CD8-positive, alpha-beta memory T cell (primary cell): Measurements from ENCODE around the gene RHOA. TPM values are rescaled to one million over a fixed set of nuclear protein-coding genes. Genes with fewer than 3 reads are reported as not detected.
"Not testable (repeated sequence)": the region's sequence is repeated elsewhere in the genome, so short reads cannot be mapped to it uniquely, and the experiment has no call there.

Source experiments
- CTCF ChIA-PET: fragments of 350-600 bp; sonication (Branson Sonifier 250); formaldehyde crosslinking; loops from one replicate; lab custom pipeline; 2021; ENCODE audit warnings: antibody characterized with exemption; lab: Charles Lee
- POLR2A ChIA-PET: fragments of 350-600 bp; sonication (Branson Sonifier 250); formaldehyde crosslinking; loops from one replicate; lab custom pipeline; 2021; ENCODE audit warnings: antibody characterized with exemption; lab: Charles Lee
- DNase-seq, 5 donors: peaks; one replicate each; pipeline versions ENCODE4 v3.0.0 to v3.0.0-alpha.2; 2020 to 2022; ENCODE audit warnings: mixed read lengths in 1 of 5
- H3K27ac ChIP-seq: one replicate; pipeline ENCODE4 v1.7.0; 2013; ENCODE audit warnings: low read depth, mild to moderate bottlenecking, low read length, moderate library complexity
- H3K27me3 ChIP-seq: 2 replicates; pipeline ENCODE4 v1.7.0; 2013; ENCODE audit warnings: low read length, mild to moderate bottlenecking; ENCODE audit not compliant: insufficient read depth, poor library complexity, severe bottlenecking
- H3K36me3 ChIP-seq: 2 replicates; pipeline ENCODE4 v1.7.0; 2013; ENCODE audit warnings: mild to moderate bottlenecking, low read length, moderate library complexity; ENCODE audit not compliant: insufficient read depth
- H3K4me1 ChIP-seq: 2 replicates; pipeline ENCODE4 v1.7.0; 2013; ENCODE audit warnings: mild to moderate bottlenecking, low read length, moderate library complexity; ENCODE audit not compliant: insufficient read depth
- H3K4me3 ChIP-seq: 2 replicates; pipeline ENCODE4 v1.7.0; 2013; ENCODE audit warnings: mild to moderate bottlenecking, low read length
- H3K9me3 ChIP-seq: 2 replicates; pipeline ENCODE4 v1.7.0; 2013; ENCODE audit warnings: mild to moderate bottlenecking, low read length
- H3K27ac Mint-ChIP-seq, 8 donors: one replicate each; pipeline ENCODE4 v1.8.0; 2020 to 2021; ENCODE audit warnings: mixed read lengths in 8 of 8, mild to moderate bottlenecking in 6 of 8, inconsistent platforms in 3 of 8, moderate library complexity in 3 of 8
- H3K27me3 Mint-ChIP-seq, 2 donors: one replicate each; pipeline ENCODE4 v1.8.0; 2020 to 2021; ENCODE audit warnings: mixed read lengths in 2 of 2, mild to moderate bottlenecking in 1 of 2, moderate library complexity in 1 of 2
- H3K36me3 Mint-ChIP-seq, 3 donors: one replicate each; pipeline ENCODE4 v1.8.0; 2020 to 2021; ENCODE audit warnings: mixed read lengths in 3 of 3, inconsistent platforms in 1 of 3, mild to moderate bottlenecking in 1 of 3
- H3K4me1 Mint-ChIP-seq, 3 donors: one replicate each; pipeline ENCODE4 v1.8.0; 2020 to 2021; ENCODE audit warnings: mixed read lengths in 3 of 3, inconsistent platforms in 1 of 3, mild to moderate bottlenecking in 1 of 3
- H3K4me3 Mint-ChIP-seq, 7 donors: one replicate each; pipeline ENCODE4 v1.8.0; 2020 to 2021; ENCODE audit warnings: mixed read lengths in 7 of 7, mild to moderate bottlenecking in 6 of 7, moderate library complexity in 4 of 7, inconsistent platforms in 2 of 7
- H3K9me3 Mint-ChIP-seq, 5 donors: one replicate each; pipeline ENCODE4 v1.8.0; 2020 to 2022; ENCODE audit warnings: mixed read lengths in 5 of 5, mild to moderate bottlenecking in 3 of 5, moderate library complexity in 2 of 5, inconsistent platforms in 1 of 5
- polyA plus RNA-seq: library from polyadenylated mRNA; unstranded; fragments of 300-500 nt; fragmentation: Illumina TruSeq; gene quantifications from one replicate; pipeline ENCODE4 v1.2.3, GENCODE V29; 2021
- total RNA-seq, 2 experiments: library from RNA; stranded (reverse); gene quantifications; one replicate each; pipeline ENCODE4 v1.2.3, GENCODE V29; 2021

The RHOA gene
- total and polyA plus RNA-seq, 3 experiments from 2014 or later, result 478 to 678 (median 506) TPM

DNA sequence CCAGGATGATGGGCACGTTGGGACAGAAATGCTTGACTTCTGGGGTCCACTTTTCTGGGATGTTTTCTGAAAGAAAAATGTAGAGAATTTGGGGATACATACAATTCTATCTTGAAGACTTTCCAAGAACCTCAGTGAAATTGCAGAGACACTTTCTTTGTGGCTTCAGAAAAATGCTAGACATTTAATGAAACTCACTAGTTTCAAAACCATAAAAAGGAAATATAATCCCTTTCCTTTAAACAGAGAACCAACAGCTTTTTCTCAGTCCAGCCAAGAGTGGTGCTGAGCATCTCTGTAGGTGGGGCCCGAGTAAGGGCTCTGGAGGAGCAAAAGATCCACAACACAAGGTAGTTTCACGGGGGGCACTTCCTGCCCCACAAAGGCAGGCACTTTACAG lies 49.2 kb downstream of the RHOA start:
- H3K27me3 Mint-ChIP-seq, result no peaks in the 10 kb centered on the region
- H3K4me1 Mint-ChIP-seq, result peaks cover 5 to 18% (median 5%) of the 10 kb centered on the region in 3 donors
- no peak overlapping the region for H3K4me3 ChIP-seq
- peaks cover 11% of the 10 kb centered on the region for H3K4me1 ChIP-seq
- POLR2A ChIA-PET, result interaction anchor here (0.6 kb wide), 1 partner anchor 41 kb away, joined by 4 read pairs; no protein-coding TSS in a partner anchor
- no peak for DNase-seq
- H3K9me3 Mint-ChIP-seq, result no peaks in the 10 kb centered on the region
- peak overlapping the region in 5 of 8 donors; percentile 51 to 80 (median 71) for H3K27ac Mint-ChIP-seq
- CTCF ChIA-PET, result interaction anchor here (1.0 kb wide), 1 partner anchor 9 kb away, joined by 3 read pairs; no protein-coding TSS in a partner anchor
- H3K36me3 Mint-ChIP-seq, result peaks cover 0 to 78% (median 4%) of the 10 kb centered on the region in 3 donors
- no peaks in the 10 kb centered on the region for H3K9me3 ChIP-seq
- peaks cover 37% of the 10 kb centered on the region for H3K36me3 ChIP-seq
- no peaks in the 10 kb centered on the region for H3K27me3 ChIP-seq
- H3K4me3 Mint-ChIP-seq, result peak overlapping the region in 1 of 7 donors; percentile 34
- H3K27ac ChIP-seq, result no peak overlapping the region

DNA sequence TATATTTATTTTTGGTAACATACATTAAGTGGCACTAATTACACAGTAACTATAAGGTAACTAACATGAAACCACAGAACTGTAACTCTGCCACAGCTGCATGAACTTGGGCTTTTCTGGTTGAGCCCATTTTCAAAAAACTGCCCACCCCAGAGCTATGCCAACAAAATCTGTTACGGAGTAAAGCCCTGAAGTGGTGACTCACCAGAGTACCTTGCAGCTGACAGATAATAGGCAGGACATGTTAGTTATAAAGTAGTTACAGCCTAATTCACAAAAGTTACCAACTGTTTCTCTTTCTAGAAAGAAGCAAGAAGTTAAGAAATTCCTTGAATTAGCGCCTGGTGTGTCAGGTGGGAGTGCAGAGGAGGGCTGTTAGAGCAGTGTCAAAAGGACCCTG lies 52.2 kb downstream of the RHOA start:
- Mint-ChIP-seq H3K9me3 (no peaks in the 10 kb centered on the region), H3K4me3 (peak overlapping the region in 5 of 7 donors; percentile 48 to 99 (median 93)), H3K27me3 (no peaks in the 10 kb centered on the region), H3K36me3 (peaks cover 4 to 66% (median 5%) of the 10 kb centered on the region in 3 donors), H3K4me1 (peaks cover 15 to 33% (median 19%) of the 10 kb centered on the region in 3 donors), H3K27ac (peak overlapping the region in 6 of 8 donors; percentile 59 to 97 (median 82))
- H3K27me3 ChIP-seq, result no peaks in the 10 kb centered on the region
- CTCF ChIA-PET, result interaction anchor here (0.9 to 3.5 kb wide), 4 partner anchors 20 to 189 kb away, joined by 3 to 21 read pairs (median 6); partner anchors contain the start of genes KLHDC8B and USP4
- H3K36me3 ChIP-seq, result peaks cover 25% of the 10 kb centered on the region
- no peak overlapping the region for H3K27ac ChIP-seq
- no peak for DNase-seq
- H3K9me3 ChIP-seq, result no peaks in the 10 kb centered on the region
- peaks cover 17% of the 10 kb centered on the region for H3K4me1 ChIP-seq
- POLR2A ChIA-PET, result interaction anchor here (2.2 kb wide), 1 partner anchor 19 kb away, joined by 9 read pairs; the partner anchor contains the start of gene USP4
- H3K4me3 ChIP-seq, result no peak overlapping the region

DNA sequence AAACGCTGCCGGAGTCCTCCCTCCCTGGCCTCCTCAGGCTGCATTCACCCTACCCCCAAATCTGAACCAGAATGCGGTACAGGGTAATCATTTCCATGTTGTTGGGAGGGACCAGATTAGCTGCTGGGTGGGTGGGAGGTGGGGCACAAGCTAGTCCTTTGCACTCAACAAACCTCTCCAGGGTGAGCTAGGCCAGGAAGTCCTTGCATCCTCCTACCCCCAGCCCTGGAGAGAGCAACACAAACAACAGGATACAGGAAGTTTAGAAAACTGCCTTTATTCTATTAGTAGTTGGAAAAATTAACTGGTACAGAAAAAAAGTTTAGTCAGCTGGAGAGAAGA lies 52.9 kb downstream of the RHOA start:
- peaks cover 17 to 33% (median 19%) of the 10 kb centered on the region in 3 donors for H3K4me1 Mint-ChIP-seq
- ChIA-PET CTCF (interaction anchor here (1.2 to 3.5 kb wide), 2 partner anchors 19 to 50 kb away, joined by 4 to 21 read pairs; partner anchors contain the start of gene USP4), POLR2A (interaction anchor here (0.6 to 2.2 kb wide), 3 partner anchors 19 to 88 kb away, joined by 5 to 9 read pairs (median 5); partner anchors contain the start of genes RHOA, TCTA and USP4)
- Histone ChIP-seq H3K4me3 (peak overlapping the region; percentile 87), H3K27ac (peak overlapping the region; percentile 59), H3K36me3 (peaks cover 25% of the 10 kb centered on the region), H3K4me1 (peaks cover 17% of the 10 kb centered on the region), H3K27me3 (no peaks in the 10 kb centered on the region), H3K9me3 (no peaks in the 10 kb centered on the region)
- no peak for DNase-seq
- H3K27ac Mint-ChIP-seq, result peak overlapping the region; percentile 85 to 97 (median 90)
- peaks cover 4 to 63% (median 5%) of the 10 kb centered on the region in 3 donors for H3K36me3 Mint-ChIP-seq
- H3K9me3 Mint-ChIP-seq, result no peaks in the 10 kb centered on the region
- H3K27me3 Mint-ChIP-seq, result no peaks in the 10 kb centered on the region
- peak overlapping the region; percentile 89 to 99 (median 93) for H3K4me3 Mint-ChIP-seq

DNA sequence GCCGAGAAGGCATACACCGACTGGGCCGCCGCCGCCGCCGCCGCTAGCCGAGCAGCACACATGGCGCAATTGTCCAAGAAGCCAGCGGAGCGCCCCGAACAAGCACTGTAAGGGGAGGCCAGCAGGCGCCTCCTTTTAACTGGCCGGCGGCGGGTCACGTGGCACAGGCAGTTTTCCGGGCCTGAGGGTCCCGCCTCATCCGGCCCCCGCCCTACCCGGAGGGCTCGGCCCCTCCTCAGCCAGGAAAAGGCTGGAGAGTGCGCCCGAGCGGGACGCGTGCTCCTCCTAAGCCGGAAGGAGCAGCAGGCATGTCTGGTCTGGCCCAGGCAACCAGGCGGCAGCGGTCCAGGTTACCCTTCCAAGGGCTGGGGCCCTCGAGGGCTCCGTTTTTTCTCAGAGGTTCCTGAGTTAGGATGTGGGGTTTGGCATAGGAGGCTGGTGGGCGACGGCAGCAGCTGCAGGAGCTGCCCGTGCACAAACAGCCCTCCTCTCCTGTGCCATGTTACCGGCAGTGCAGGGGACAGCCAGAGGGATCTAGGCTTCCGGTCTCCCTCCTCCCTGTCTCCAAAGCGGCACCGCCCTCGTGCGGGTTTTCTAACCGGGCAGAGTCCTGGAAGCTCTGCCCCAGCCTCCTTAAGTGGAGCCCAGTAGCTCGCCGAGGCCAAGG lies 53.4 kb downstream of the RHOA start, which contains the start of gene GPX1:
GPX1 (minus strand) TSS at position 137 of the 667 bp plus-strand sequence; CDS start at position 62, 75 bp downstream.
- ChIA-PET POLR2A (interaction anchor here (0.6 to 2.2 kb wide), 7 partner anchors 18 to 89 kb away, joined by 3 to 19 read pairs (median 5); partner anchors contain the start of genes NICN1, RHOA, TCTA and USP4), CTCF (interaction anchor here (1.2 to 3.5 kb wide), 2 partner anchors 18 to 50 kb away, joined by 4 to 21 read pairs; partner anchors contain the start of gene USP4)
- no peaks in the 10 kb centered on the region for H3K27me3 ChIP-seq
- peaks cover 17% of the 10 kb centered on the region for H3K4me1 ChIP-seq
- H3K27ac ChIP-seq, result peak within 1 kb of the TSS; percentile 59
- H3K36me3 ChIP-seq, result peaks cover 25% of the 10 kb centered on the region
- H3K36me3 Mint-ChIP-seq, result peaks cover 4 to 58% (median 5%) of the 10 kb centered on the region in 3 donors
- H3K4me3 Mint-ChIP-seq, result peak within 1 kb of the TSS; percentile 89 to 99 (median 93)
- peaks cover 17 to 33% (median 19%) of the 10 kb centered on the region in 3 donors for H3K4me1 Mint-ChIP-seq
- H3K27ac Mint-ChIP-seq, result peak within 1 kb of the TSS; percentile 91 to 99 (median 94)
- H3K9me3 ChIP-seq, result no peaks in the 10 kb centered on the region
- H3K27me3 Mint-ChIP-seq, result no peaks in the 10 kb centered on the region
- peak; percentile 68 to 84 (median 75) for DNase-seq
- H3K4me3 ChIP-seq, result peak within 1 kb of the TSS; percentile 87
- H3K9me3 Mint-ChIP-seq, result no peaks in the 10 kb centered on the region

DNA sequence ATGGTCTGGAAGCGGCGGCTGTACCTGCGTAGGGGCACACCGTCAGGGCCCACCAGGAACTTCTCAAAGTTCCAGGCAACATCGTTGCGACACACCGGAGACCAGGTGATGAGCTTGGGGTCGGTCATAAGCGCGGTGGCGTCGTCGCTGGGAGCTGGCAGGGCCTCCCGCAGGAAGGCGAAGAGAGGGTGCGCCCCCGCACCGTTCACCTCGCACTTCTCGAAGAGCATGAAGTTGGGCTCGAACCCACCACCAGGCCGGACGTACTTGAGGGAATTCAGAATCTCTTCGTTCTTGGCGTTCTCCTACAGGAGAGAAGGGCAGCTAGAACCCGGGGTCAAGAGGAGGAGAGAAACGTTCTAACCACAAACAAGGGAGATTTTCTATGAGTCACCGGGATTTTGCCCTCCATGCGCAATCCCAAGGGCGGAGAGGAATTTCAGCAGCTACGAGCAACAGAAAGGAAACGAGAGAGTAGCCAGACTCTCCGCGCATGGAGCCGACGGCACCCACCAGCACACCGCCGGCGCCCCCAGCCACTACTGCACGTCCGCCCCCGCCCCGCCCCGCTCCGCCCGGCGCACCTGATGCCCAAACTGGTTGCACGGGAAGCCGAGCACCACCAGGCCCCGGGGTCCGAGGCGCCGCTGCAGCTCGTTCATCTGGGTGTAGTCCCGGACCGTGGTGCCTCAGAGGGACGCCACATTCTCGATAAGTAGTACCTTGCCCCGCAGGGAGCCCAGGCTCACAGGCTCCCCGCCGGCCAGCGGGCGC lies 54.1 kb downstream of the RHOA start:
- POLR2A ChIA-PET, result interaction anchor here (0.7 to 1.6 kb wide), 6 partner anchors 18 to 71 kb away, joined by 3 to 19 read pairs (median 4); partner anchors contain the start of genes NICN1, RHOA, TCTA and USP4
- Histone ChIP-seq H3K36me3 (peaks cover 20% of the 10 kb centered on the region), H3K4me3 (peak overlapping the region; percentile 87), H3K27ac (peak overlapping the region; percentile 59), H3K4me1 (peaks cover 17% of the 10 kb centered on the region)
- Mint-ChIP-seq H3K27ac (peak overlapping the region; percentile 91 to 99 (median 93)), H3K36me3 (peaks cover 3 to 53% (median 5%) of the 10 kb centered on the region in 3 donors), H3K4me1 (peaks cover 17 to 32% (median 19%) of the 10 kb centered on the region in 3 donors), H3K4me3 (peak overlapping the region; percentile 89 to 99 (median 93))
- CTCF ChIA-PET, result interaction anchor here (3.5 kb wide), 1 partner anchor 18 kb away, joined by 21 read pairs; the partner anchor contains the start of gene USP4
- not testable (repeated sequence) for H3K9me3 ChIP-seq, H3K27me3 ChIP-seq, H3K9me3 Mint-ChIP-seq, H3K27me3 Mint-ChIP-seq
- DNase-seq, result peak; percentile 33 to 68 (median 36)

DNA sequence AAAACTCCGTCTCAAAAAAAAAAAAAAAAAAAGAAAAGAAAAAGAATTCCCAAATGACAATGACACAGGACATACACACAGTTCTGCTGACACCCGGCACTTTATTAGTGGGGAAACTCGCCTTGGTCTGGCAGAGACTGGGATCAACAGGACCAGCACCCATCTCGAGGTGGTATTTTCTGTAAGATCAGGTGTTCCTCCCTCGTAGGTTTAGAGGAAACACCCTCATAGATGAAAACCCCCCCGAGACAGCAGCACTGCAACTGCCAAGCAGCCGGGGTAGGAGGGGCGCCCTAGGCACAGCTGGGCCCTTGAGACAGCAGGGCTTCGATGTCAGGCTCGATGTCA lies 54.7 kb downstream of the RHOA start:
- peak in 1 of 5 donors; percentile 29 for DNase-seq
- peaks cover 15 to 30% (median 19%) of the 10 kb centered on the region in 3 donors for H3K4me1 Mint-ChIP-seq
- H3K27ac Mint-ChIP-seq, result peak overlapping the region; percentile 91 to 99 (median 93)
- not testable (repeated sequence) for H3K27me3 ChIP-seq, H3K27me3 Mint-ChIP-seq, H3K9me3 Mint-ChIP-seq, H3K9me3 ChIP-seq
- H3K36me3 Mint-ChIP-seq, result peaks cover 0 to 48% (median 5%) of the 10 kb centered on the region in 3 donors
- POLR2A ChIA-PET, result interaction anchor here (0.8 to 1.5 kb wide), 4 partner anchors 17 to 72 kb away, joined by 3 to 19 read pairs (median 4); partner anchors contain the start of genes NICN1 and USP4
- peak overlapping the region; percentile 89 to 99 (median 93) for H3K4me3 Mint-ChIP-seq
- Histone ChIP-seq H3K4me3 (peak overlapping the region; percentile 87), H3K4me1 (peaks cover 17% of the 10 kb centered on the region), H3K27ac (peak overlapping the region; percentile 59), H3K36me3 (peaks cover 14% of the 10 kb centered on the region)
- CTCF ChIA-PET, result interaction anchor here (3.5 kb wide), 1 partner anchor 17 kb away, joined by 21 read pairs; the partner anchor contains the start of gene USP4

DNA sequence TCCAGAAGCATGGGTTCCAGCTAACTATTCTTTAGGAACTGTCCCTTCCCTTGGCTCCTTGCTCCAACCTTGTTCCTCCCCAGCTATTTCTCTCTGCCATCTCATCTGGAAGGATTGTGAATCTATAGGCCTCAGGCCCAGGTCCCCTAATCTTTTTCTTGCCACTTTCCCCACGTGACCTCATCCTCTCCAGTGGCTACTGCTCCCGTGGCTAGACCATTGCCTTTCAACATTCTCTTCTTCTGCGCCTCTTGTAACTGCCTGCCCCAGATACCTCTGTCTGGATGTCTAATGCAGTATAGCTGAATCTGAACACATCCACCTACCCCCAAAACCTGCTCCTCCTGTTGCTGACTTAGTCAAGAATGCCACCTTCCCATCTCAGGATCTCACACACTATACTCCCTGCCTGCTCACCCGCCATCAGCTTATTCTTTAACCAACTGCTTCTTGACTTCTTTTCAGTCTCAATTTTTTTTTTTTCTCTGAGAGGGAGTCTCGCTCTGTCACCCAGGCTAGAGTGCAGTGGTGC lies 58.8 kb downstream of the RHOA start:
- Mint-ChIP-seq H3K27me3 (peaks cover 0 to 1% of the 10 kb centered on the region in 2 donors), H3K4me3 (peak overlapping the region in 1 of 7 donors; percentile 43), H3K4me1 (peaks cover 15 to 20% (median 19%) of the 10 kb centered on the region in 3 donors), H3K9me3 (no peaks in the 10 kb centered on the region), H3K36me3 (peaks cover 0 to 18% (median 5%) of the 10 kb centered on the region in 3 donors), H3K27ac (peak overlapping the region in 2 of 8 donors; percentile 25 to 35)
- H3K27ac ChIP-seq, result no peak overlapping the region
- H3K9me3 ChIP-seq, result no peaks in the 10 kb centered on the region
- peaks cover 6% of the 10 kb centered on the region for H3K4me1 ChIP-seq
- H3K4me3 ChIP-seq, result no peak overlapping the region
- H3K27me3 ChIP-seq, result no peaks in the 10 kb centered on the region
- no peak for DNase-seq
- ChIA-PET CTCF (interaction anchor here (1.1 to 3.3 kb wide), 2 partner anchors 10 to 13 kb away, joined by 3 to 15 read pairs; partner anchors contain the start of gene USP4), POLR2A (interaction anchor here (1.0 to 1.5 kb wide), 2 partner anchors 13 to 96 kb away, joined by 7 read pairs; partner anchors contain the start of gene USP4)
- no peaks in the 10 kb centered on the region for H3K36me3 ChIP-seq
